Hematopoietic multipotent progenitor cell treated with erythropoietin and hydrocortisone succinate and interleukin-3 and kit ligand, for 8 days (in vitro differentiated cells): ENCODE measurements around the gene DOCK1.
A peak's percentile ranks its signal among the peaks of the same experiment; 100 is the strongest.

Experiments
- DNase-seq: peaks from one replicate; pipeline ENCODE4 v3.0.0-alpha.2; 2015

Gene DOCK1

DNA sequence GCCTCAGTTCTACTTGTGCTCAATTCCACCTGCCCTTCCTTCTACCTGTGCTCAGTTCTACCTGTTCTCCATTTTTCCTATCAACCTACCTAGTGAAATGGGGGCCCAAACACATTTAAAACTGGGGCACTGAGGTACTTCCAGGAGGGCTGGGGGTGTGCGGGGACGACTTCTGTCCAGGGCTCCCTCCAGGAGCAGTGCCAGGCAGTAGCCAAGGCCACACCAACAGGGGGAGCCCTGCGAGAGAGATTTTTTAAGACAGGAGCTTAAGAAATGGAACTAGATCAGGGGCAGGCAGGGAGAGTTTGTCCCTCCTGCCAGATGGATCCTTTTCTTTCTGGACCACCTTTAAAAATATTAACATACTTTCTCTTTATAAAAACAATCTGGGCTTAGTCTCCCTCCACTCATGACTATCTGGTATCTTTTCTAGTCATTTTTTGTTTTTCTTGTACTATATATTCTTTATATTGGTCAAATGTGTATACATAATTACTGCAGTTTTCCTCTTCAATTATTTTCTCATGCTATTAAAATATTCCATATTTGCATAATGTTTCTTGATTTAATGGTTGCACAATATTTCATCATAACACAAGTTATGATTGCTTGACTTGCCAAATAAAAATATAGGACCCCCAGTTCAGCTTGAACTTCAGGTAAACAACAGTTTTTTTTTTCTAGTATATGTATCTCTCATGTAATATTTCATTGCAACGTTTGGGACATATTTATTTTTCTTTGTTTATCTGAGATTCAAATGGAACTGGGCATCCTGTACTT lies 338.5 kb downstream of the DOCK1 start:
- DNase-seq, result peak; percentile 25

DNA sequence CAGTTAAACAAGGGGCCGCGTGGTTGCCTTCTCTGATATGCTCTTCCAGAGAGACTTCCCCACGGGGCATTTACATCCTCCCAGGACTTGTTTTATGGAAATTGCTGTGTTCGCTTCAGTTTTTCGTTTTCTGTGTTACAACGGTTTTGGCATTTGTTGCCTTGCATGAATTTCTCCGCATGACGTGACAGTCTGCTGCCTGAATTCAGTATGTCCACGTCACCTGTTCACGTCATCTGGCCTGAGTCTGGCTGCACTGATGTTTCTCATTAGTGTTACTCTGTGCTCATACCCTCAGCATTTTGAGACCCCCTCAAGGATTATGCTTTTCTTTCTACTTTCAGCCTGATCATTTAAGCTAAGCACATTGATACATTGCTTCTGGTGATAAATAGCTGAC lies 340.2 kb downstream of the DOCK1 start:
- DNase-seq, result no peak

DNA sequence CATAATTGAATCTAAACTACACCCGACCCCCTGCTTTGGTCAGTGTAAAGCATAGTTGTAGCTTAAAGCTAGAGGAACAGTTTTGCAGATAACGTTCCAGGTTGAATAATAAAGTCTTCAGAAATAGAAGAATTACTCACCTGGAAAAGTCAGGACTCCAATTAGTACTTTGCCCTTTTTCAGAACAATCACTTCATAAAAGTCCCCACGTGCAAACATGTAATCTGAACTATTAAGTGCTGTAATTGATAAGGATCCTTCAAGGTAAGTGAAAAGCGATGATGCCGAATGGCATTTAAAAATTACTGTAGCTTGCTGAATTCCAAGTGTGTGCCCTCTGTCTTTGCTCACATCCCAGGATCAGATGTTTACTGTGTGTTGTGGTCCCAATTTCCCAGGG lies 344.8 kb downstream of the DOCK1 start:
- DNase-seq, result no peak

DNA sequence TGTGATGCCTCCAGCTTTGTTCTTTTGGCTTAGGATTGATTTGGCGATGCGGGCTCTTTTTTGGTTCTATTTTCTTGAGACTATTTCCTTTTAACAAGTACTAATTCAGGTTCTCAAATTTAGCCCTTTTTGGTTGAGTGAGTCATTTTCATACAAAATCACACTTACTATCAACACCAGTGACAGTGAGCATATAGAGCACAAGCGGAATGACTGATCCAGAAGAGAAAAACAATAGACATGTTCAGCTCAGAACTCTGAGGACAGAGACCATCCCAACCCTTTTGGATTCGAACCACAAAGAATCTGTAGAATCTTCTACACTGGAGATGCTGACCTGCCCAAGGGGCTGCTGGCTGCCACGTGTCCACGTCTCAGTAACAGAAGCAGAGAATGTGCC lies 347.6 kb downstream of the DOCK1 start:
- DNase-seq, result no peak

- DNase-seq, result no peak
Measured at GRCh38 chr10:127254276-127254675, 349.0 kb downstream of the DOCK1 start.

GRCh38 chr10:127257395-127257794 lies 352.2 kb downstream of the DOCK1 start:
- DNase-seq, result no peak

- DNase-seq, result no peak
Measured at GRCh38 chr10:127259347-127259746, 354.1 kb downstream of the DOCK1 start.

GRCh38 chr10:127262606-127263005 lies 357.4 kb downstream of the DOCK1 start:
- no peak for DNase-seq

DNA sequence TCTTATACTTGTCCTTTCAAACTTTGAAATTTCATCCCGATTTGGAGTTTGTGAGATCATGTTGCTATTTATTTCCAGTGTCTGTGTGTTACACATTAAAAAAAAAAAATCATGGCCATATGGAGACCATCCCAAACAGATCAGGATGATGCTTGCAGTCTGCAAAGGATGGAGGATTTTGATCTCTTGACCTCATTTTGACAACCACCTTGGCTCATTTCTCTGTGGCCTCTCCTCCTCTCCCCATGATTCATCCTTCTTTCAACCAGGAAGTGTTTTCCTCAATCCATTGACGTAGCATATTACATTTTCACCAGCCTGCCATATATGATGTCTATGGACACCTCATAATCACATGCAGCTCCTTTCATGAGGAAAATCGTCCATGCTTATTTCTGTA lies 360.1 kb downstream of the DOCK1 start:
- no peak for DNase-seq

GRCh38 chr10:127266431-127266830 lies 361.2 kb downstream of the DOCK1 start:
- no peak for DNase-seq

DNA sequence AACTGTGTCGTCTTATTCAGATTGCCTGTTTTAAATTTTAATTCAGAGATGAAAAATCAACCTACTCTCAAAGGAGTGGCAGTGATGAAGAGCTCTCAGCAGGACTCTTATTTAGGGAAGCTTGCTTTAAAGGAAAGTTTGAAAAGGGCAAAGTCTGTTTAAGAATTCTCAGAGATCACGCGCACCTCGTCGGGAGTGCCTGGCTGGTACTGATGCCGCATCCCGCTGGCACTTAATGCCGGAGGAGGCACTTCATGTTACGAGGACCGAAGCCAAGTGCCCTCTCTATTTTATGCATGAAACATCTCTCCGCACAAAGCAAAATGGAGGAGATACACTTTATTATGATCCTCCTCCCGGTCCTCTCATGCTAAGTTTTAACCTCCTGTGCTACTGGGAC lies 362.2 kb downstream of the DOCK1 start:
- DNase-seq, result no peak

DNA sequence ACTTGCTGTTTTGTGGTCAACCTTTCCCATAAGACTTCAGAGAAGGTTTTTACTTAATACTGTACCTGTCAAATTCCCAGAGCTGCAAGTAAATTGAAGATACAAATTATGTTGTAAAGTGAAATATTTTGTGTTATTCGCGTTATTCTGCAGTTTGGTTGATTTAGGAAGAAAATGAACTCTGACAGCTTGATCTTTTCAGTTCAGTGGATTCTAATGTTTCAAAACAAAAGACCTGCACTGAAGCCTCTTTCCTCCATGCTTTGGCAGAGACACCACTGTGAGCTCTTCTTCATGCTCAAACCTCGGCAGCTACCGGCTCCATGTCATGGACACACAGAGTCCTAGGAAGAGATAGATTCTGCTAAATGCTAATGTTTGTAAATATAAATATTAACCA lies 366.8 kb downstream of the DOCK1 start:
- DNase-seq, result no peak

DNA sequence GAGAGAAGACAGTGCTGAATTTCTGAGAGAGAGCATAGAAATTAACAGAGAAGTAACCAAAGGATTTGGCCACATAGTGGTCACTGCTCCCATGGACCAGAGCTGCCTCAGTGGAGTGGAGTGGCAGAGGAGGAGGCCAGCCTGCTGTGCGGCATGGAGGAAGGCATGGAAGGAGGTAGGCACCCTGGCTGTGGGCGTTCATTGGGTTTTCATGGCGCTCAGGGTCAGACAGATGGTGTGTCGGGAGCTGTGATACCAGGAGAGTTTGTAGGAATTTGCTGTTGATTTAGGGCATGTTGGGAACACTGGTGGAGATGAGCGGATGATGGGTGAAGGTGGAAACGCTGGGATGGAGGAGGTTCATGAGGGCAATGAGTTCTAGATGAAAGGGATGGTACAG lies 370.0 kb downstream of the DOCK1 start:
- no peak for DNase-seq

GRCh38 chr10:127275793-127276450 lies 370.7 kb downstream of the DOCK1 start:
- DNase-seq, result no peak

GRCh38 chr10:127276794-127277462 lies 371.7 kb downstream of the DOCK1 start:
- DNase-seq, result no peak

- no peak for DNase-seq
Measured at GRCh38 chr10:127278001-127278400, 372.8 kb downstream of the DOCK1 start.

- DNase-seq, result no peak
Measured at GRCh38 chr10:127279334-127279774, 374.1 kb downstream of the DOCK1 start.

DNA sequence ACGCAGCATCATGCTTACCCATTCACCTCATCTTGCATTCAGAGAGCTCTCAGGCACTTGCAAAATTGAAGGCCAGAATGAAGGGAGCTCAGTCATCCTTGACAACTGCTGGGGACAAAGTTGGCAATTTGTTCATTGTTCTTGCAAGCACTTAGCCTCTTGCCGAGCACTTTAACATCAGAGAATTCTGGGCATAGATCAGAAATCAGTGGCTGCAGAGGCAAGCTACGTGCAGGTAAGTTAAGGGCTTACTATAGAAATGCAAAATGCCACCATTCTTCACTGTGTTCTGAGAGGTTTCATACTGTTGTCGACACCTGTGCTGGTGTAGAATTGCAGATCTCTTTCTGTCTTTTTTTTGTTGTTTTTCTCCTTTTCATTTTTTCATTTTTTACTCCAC lies 375.2 kb downstream of the DOCK1 start:
- no peak for DNase-seq

DNA sequence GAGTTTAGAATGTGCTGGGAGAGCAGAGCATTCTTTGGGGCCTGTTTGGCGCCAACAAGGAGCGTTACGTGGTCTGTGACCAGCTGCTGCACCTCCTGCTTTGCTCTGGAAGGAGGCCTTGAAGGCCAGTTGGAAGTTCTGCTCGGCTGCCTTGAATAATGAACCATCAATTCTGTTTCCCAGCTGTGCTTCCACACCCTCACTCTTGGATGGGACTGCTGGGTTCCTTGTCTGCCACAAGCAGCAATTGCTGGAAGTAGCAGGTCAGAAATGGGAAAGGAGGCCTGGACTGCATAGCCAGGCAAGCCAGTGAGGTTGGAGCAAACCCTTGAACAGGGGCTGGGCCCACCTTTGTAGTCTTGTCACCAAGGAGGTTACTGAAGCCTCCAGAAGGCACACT lies 377.8 kb downstream of the DOCK1 start:
- DNase-seq, result no peak

DNA sequence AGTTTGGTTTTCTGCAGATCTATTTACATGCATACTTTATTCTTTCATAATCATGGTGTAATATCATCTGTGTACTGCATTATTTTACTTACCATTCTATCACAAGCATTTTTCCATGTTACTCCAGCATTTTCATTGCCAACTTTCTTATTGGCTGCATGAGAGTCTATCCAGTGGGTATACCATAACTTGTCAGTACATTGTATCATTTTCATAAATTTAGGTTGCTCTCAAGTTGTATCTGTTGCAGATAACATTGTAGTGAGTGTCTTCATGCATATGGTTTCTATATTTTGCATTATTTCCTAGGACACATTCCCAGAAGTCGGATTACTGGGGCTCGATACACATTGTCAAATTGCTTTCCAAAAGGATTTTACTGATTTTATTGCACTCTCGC lies 378.3 kb downstream of the DOCK1 start:
- no peak for DNase-seq

- DNase-seq, result no peak
Measured at GRCh38 chr10:127290850-127291249, 385.6 kb downstream of the DOCK1 start.

DNA sequence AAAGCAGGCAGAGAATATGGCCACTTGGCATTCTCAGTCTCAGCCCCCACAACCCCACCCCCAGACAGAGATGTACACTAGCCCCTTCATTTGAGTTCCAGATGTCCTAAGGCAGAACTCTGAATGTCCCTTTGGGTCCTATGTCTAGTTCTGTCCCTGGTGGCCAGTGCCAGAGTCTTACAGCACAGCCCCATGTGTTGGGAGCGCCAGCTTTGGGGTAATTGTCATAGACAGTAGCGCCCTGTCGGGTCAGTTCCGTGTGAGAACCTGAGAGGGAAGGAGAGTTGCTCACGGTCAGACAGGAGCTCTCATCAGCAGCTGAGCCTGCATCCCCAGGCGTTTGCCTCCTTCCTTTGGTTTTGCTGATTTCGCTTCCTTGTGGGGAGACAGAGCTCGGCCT lies 386.1 kb downstream of the DOCK1 start:
- no peak for DNase-seq

GRCh38 chr10:127292888-127293287 lies 387.7 kb downstream of the DOCK1 start:
- DNase-seq, result no peak

DNA sequence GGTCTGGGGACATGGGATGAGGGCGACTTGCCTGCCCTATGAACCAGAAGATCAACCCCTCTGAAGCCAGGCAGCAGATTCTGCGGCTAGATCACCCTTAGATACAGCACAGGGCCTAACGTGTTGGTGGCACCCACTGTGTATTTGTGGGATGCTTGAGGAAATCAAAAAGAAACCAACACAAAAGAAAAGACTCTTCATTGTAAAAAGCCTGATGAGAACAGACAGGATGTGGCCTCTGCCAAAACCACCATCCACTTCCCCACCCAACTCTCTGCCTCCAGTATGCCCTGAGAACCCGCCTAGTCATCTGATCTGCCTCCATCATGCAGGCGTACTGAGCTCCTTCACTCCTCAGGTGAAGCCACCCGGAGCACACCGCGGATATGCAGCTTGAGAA lies 388.4 kb downstream of the DOCK1 start:
- no peak for DNase-seq
